Neural cell (in vitro differentiated cells): ENCODE results near the gene MXI1. TPM values are rescaled to one million over a fixed set of nuclear protein-coding genes. Genes with fewer than 3 reads are reported as not detected.

Experiments
- H2AFZ ChIP-seq: fragments of 200-600, 300-800 bp; sonication (generic), shearing (Covaris generic); 2 replicates; pipeline ENCODE4 v1.6.0; 2014; ENCODE audit warnings: low read depth, mild to moderate bottlenecking, antibody characterized with exemption, low read length, moderate library complexity
- H3F3A ChIP-seq: fragments of 200-600 bp; shearing (Covaris generic); 2 replicates; pipeline ENCODE4 v1.6.1; 2016; ENCODE audit warnings: mild to moderate bottlenecking, moderate library complexity, mixed read lengths, antibody characterized with exemption, low read length; ENCODE audit not compliant: insufficient read depth, poor library complexity, severe bottlenecking
- H3K27ac ChIP-seq: fragments of 200-600, 300-800 bp; sonication (generic), shearing (Covaris generic); 2 replicates; pipeline ENCODE4 v1.5.1; 2014; ENCODE audit warnings: mild to moderate bottlenecking, low read length, moderate library complexity
- H3K27me3 ChIP-seq: fragments of 300-800, 200-600 bp; sonication (generic), shearing (Covaris generic); 2 replicates; pipeline ENCODE4 v1.6.0; 2014; ENCODE audit warnings: mild to moderate bottlenecking, low read depth, low read length, moderate library complexity; ENCODE audit not compliant: insufficient read depth
- H3K36me3 ChIP-seq: fragments of 300-800, 200-600 bp; sonication (generic), shearing (Covaris generic); 2 replicates; pipeline ENCODE4 v1.5.1; 2014; ENCODE audit warnings: mild to moderate bottlenecking, antibody characterized with exemption, low read length, moderate library complexity; ENCODE audit not compliant: insufficient read depth
- H3K4me2 ChIP-seq: fragments of 300-800, 200-600 bp; sonication (generic), shearing (Covaris generic); 2 replicates; pipeline ENCODE4 v1.6.0; 2014; ENCODE audit warnings: mild to moderate bottlenecking, low read length
- H3K4me3 ChIP-seq: fragments of 300-800, 200-600 bp; sonication (generic), shearing (Covaris generic); 2 replicates; pipeline ENCODE4 v1.5.1; 2014; ENCODE audit warnings: mild to moderate bottlenecking, low read length, moderate library complexity
- H3K79me2 ChIP-seq: fragments of 200-600 bp; shearing (Covaris generic); replicated peaks from 2 replicates; pipeline ENCODE4 v1.6.0; 2014; ENCODE audit warnings: mild to moderate bottlenecking, low read length, moderate library complexity; ENCODE audit not compliant: insufficient read depth
- H3K9ac ChIP-seq: fragments of 300-800, 200-600 bp; sonication (generic), shearing (Covaris generic); 2 replicates; pipeline ENCODE4 v1.6.1; 2016; ENCODE audit warnings: mild to moderate bottlenecking, low read length, mixed read lengths
- H3K9me2 ChIP-seq: fragments of 200-600 bp; shearing (Covaris generic); 2 replicates; pipeline ENCODE4 v1.6.1; 2016; ENCODE audit warnings: mild to moderate bottlenecking, low read length, mixed read lengths; ENCODE audit not compliant: insufficient read depth
- H3K9me3 ChIP-seq: fragments of 200-600, 300-800 bp; sonication (generic), shearing (Covaris generic); 2 replicates; pipeline ENCODE4 v1.6.1; 2016; ENCODE audit warnings: mild to moderate bottlenecking, mixed run types, low read length, moderate library complexity, mixed read lengths
- H4K20me1 ChIP-seq: fragments of 200-600 bp; shearing (Covaris generic); 2 replicates; pipeline ENCODE4 v1.6.1; 2016; ENCODE audit warnings: mild to moderate bottlenecking, mixed run types; ENCODE audit not compliant: insufficient read depth
- CTCF ChIP-seq: fragments of 450-650 bp; IDR thresholded peaks from 2 replicates; pipeline ENCODE4 v1.5.1; 2014; ENCODE audit warnings: antibody characterized with exemption, mild to moderate bottlenecking, moderate library complexity; ENCODE audit not compliant: poor library complexity, severe bottlenecking
- EP300 ChIP-seq: fragments of 450-650 bp; conservative IDR thresholded peaks from 2 replicates; pipeline ENCODE4 v1.6.1; 2014; ENCODE audit warnings: antibody characterized with exemption, mild to moderate bottlenecking, moderate library complexity; ENCODE audit not compliant: poor library complexity, severe bottlenecking
- MXI1 ChIP-seq: fragments of 450-650 bp; conservative IDR thresholded peaks from 2 replicates; pipeline ENCODE4 v1.6.1; 2014; ENCODE audit warnings: antibody characterized with exemption, mild to moderate bottlenecking; ENCODE audit not compliant: poor library complexity, severe bottlenecking
- POLR2AphosphoS5 ChIP-seq: IDR thresholded peaks from 2 replicates; pipeline ENCODE4 v1.6.1; 2012
- RAD21 ChIP-seq: fragments of 450-650 bp; conservative IDR thresholded peaks from 2 replicates; pipeline ENCODE4 v1.6.1; 2014; ENCODE audit warnings: antibody characterized with exemption, mild to moderate bottlenecking, moderate library complexity
- REST ChIP-seq: IDR thresholded peaks from 2 replicates; pipeline ENCODE4 v1.6.1; 2012; ENCODE audit warnings: borderline replicate concordance
- SMC3 ChIP-seq: fragments of 450-650 bp; conservative IDR thresholded peaks from 2 replicates; pipeline ENCODE4 v1.6.1; 2014; ENCODE audit warnings: antibody characterized with exemption, mild to moderate bottlenecking, moderate library complexity; ENCODE audit not compliant: poor library complexity
- TAF1 ChIP-seq: IDR thresholded peaks from 2 replicates; pipeline ENCODE4 v1.6.1; 2012; ENCODE audit warnings: low read depth
- polyA plus RNA-seq: library from polyadenylated mRNA; depleted of rRNA; stranded (reverse); fragments of >200 nt; gene quantifications from 2 replicates; pipeline ENCODE4 v1.2.3, GENCODE V29; 2014

MXI1 gene
- polyA plus RNA-seq, 1 donor from 2014 or later, result 69.5 TPM

- no peaks in the 10 kb centered on the region for H3K36me3 ChIP-seq
- H3K9me2 ChIP-seq, result no peaks in the 10 kb centered on the region
- no peaks in the 10 kb centered on the region for H3K79me2 ChIP-seq
- peaks cover 47% of the 10 kb centered on the region for H3K27me3 ChIP-seq
- H3F3A ChIP-seq, result no peaks in the 10 kb centered on the region
- H3K9me3 ChIP-seq, result no peaks in the 10 kb centered on the region
- no peak overlapping the region for H3K4me3 ChIP-seq
- no peaks in the 10 kb centered on the region for H4K20me1 ChIP-seq
- H3K27ac ChIP-seq, result no peak overlapping the region
- no peak overlapping the region for H2AFZ ChIP-seq
- TF ChIP-seq CTCF (no peak), TAF1 (no peak), RAD21 (no peak), REST (no peak), SMC3 (no peak), EP300 (no peak)
- no peak overlapping the region for H3K4me2 ChIP-seq
- H3K9ac ChIP-seq, result no peak overlapping the region
Observed at GRCh38 chr10:110169586-110169985, 37.8 kb upstream of the MXI1 start.

- H3K4me2 ChIP-seq, result no peak overlapping the region
- H3K4me3 ChIP-seq, result no peak overlapping the region
- TF ChIP-seq POLR2AphosphoS5 (no peak), TAF1 (no peak), RAD21 (no peak), REST (no peak), MXI1 (no peak), SMC3 (no peak), CTCF (no peak)
- H3K27ac ChIP-seq, result no peak overlapping the region
- peaks cover 47% of the 10 kb centered on the region for H3K27me3 ChIP-seq
- no peaks in the 10 kb centered on the region for H3K9me2 ChIP-seq
- H3F3A ChIP-seq, result no peaks in the 10 kb centered on the region
- no peaks in the 10 kb centered on the region for H4K20me1 ChIP-seq
- H2AFZ ChIP-seq, result no peak overlapping the region
- H3K9ac ChIP-seq, result no peak overlapping the region
- H3K79me2 ChIP-seq, result no peaks in the 10 kb centered on the region
- no peaks in the 10 kb centered on the region for H3K36me3 ChIP-seq
- no peaks in the 10 kb centered on the region for H3K9me3 ChIP-seq
Observed at GRCh38 chr10:110170142-110170971, 37.0 kb upstream of the MXI1 start.
